ENCODE results near the gene PPP1CA.

- TF ChIP-seq CTCF (IDR thresholded peaks at IDR 0.05) (no peak), POLR2A (IDR thresholded peaks at IDR 0.05) (no peak), POLR2AphosphoS5 (IDR thresholded peaks at IDR 0.05) (no peak)
Observed at GRCh38 chr11:67387069-67387468, 14.6 kb downstream of the PPP1CA start.
